Mesothelial cell of epicardium (in vitro differentiated cells): ENCODE results near the gene CST8. TPM values are rescaled to one million over a fixed set of nuclear protein-coding genes. Genes with fewer than 3 reads are reported as not detected.

Experiments used
- DNase-seq, 2 experiments: peaks; one replicate each; pipeline ENCODE4 v3.0.0; 2021; ENCODE audit warnings: low spot score in 2 of 2; ENCODE audit not compliant: unreplicated experiment in 2 of 2
- H3K27ac Mint-ChIP-seq: 2 replicates; pipeline ENCODE4 v1.8.0; 2021; ENCODE audit warnings: mixed read lengths
- H3K27me3 Mint-ChIP-seq: 2 replicates; pipeline ENCODE4 v1.8.0; 2021; ENCODE audit warnings: low read depth, mixed read lengths
- H3K36me3 Mint-ChIP-seq: 2 replicates; pipeline ENCODE4 v1.8.0; 2021; ENCODE audit warnings: mixed read lengths
- H3K4me1 Mint-ChIP-seq: 2 replicates; pipeline ENCODE4 v1.8.0; 2021; ENCODE audit warnings: mixed read lengths
- H3K4me3 Mint-ChIP-seq: 2 replicates; pipeline ENCODE4 v1.8.0; 2021; ENCODE audit warnings: mild to moderate bottlenecking, moderate library complexity, mixed read lengths
- H3K9me3 Mint-ChIP-seq: 2 replicates; pipeline ENCODE4 v1.8.0; 2021; ENCODE audit warnings: mixed read lengths
- total RNA-seq: library from RNA; stranded (reverse); gene quantifications from 3 replicates; pipeline ENCODE4 v1.2.1, GENCODE V29; 2021
- TF ChIP-seq, protein P1 (sequence below): fragments of 200-600 bp; sonication (generic); IDR thresholded peaks from one replicate; pipeline ENCODE4 v1.5.0; 2021; ENCODE audit warnings: antibody characterized with exemption; ENCODE audit not compliant: unreplicated experiment

The CST8 gene
- total RNA-seq, 1 donor from 2014 or later: not detected

DNA sequence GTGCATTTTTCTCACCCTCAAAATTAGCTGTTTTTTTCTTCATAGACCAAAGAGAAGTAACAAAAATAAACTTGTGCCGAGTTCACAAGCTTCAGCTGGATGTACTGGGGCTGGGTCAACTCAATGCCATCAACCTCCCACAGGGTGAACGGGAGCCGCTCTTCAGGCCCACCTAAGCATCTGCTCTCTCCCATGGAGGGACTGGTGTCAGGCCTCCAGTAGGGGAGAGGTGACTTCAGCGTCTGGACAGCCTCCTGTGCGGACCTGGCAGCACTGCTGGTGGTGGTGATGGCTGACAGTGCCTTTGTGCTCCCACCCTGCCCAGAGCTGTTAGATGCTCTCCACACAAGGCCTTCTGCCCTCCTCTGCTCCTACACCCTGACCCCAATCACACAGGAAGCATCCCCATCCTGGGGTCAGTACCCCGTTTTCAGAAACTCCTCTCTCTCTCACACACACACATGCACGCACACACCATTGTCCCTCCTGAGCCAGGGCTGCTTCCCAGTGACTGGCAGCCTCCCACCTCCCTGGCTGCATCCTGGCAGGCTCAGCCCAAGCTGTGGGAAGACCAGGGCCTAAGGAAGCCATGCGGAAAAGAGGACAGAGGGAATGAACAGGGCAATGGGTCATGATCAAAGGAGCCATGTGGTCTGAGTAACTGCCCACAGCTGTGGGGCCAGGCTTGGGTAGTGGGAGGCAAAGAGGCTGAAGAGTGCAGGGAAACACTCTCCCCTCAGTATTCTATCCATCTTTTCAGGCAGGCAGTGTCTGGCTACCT lies 17.7 kb downstream of the CST8 start:
- Mint-ChIP-seq H3K4me1 (no peaks in the 10 kb centered on the region), H3K27me3 (peaks cover 4% of the 10 kb centered on the region), H3K36me3 (no peaks in the 10 kb centered on the region), H3K4me3 (no peak overlapping the region), H3K9me3 (no peaks in the 10 kb centered on the region), H3K27ac (no peak overlapping the region)
- TF ChIP-seq, protein P1, sequence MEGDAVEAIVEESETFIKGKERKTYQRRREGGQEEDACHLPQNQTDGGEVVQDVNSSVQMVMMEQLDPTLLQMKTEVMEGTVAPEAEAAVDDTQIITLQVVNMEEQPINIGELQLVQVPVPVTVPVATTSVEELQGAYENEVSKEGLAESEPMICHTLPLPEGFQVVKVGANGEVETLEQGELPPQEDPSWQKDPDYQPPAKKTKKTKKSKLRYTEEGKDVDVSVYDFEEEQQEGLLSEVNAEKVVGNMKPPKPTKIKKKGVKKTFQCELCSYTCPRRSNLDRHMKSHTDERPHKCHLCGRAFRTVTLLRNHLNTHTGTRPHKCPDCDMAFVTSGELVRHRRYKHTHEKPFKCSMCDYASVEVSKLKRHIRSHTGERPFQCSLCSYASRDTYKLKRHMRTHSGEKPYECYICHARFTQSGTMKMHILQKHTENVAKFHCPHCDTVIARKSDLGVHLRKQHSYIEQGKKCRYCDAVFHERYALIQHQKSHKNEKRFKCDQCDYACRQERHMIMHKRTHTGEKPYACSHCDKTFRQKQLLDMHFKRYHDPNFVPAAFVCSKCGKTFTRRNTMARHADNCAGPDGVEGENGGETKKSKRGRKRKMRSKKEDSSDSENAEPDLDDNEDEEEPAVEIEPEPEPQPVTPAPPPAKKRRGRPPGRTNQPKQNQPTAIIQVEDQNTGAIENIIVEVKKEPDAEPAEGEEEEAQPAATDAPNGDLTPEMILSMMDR: no peak
- no peak for DNase-seq

DNA sequence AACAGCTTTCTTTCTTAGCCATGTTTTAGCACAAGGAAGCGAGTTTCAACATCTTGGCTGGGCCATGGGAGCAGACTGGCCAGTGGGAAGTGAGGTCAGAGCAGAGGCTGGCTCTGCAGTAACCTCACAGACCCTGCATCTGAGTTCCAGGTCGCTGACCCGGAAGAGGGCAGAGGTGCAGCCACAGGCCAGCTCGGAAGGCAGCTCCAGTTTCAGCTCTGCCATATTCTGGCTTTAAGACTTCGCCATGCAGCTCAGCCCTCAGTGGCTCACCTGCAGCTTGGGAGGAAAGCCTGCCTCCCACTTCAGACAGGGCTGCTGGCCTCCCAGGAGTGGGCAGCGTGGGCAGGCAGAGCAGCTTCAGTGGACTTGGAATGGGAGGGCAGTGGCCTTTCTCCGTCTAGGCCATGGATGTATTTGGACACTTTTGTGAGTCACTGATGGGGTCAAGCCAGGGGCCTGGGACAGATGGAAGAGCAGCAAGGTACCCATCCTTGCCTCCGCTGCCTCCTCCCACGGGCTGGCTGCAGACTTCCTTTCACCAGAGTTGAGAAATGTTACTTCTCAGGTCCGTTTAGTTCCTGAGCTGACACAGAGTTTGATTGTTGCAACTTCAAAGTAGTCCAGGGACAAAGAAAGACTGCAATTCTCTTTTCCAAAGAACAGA lies 18.5 kb downstream of the CST8 start:
- no peak overlapping the region for H3K27ac Mint-ChIP-seq
- H3K4me3 Mint-ChIP-seq: no peak overlapping the region
- peaks cover 4% of the 10 kb centered on the region for H3K27me3 Mint-ChIP-seq
- DNase-seq: no peak
- no peaks in the 10 kb centered on the region for H3K36me3 Mint-ChIP-seq
- no peaks in the 10 kb centered on the region for H3K4me1 Mint-ChIP-seq
- TF ChIP-seq, protein P1: no peak
- H3K9me3 Mint-ChIP-seq: no peaks in the 10 kb centered on the region

DNA sequence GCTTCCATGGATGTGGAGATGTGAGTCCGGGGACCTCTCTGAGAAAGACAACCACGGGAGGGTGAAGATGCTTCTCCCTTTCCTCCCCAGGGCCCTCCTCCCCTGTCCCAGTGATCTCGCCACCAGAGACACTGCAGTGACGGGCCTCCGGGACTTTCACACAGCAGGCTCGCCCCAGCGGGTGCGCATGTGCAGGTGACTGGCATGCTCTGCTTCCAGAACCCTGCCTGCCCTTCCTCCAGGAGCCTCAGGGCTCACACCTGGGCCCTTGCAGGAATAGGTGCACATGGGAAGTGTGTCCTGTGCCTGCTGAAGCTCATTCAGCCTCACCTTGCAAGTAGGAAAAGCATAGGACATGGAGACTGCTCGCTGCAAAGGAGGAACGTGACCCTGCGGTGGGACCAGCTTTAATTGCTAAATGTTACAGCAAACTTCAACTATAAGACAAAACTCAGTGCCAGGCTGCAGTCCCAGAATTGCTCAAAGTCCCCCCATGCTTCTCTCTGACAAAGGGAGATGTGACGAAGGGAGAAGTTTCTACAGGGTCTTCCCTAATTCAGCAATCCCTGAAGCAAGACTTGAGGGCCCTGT lies 19.2 kb downstream of the CST8 start:
- TF ChIP-seq, protein P1: no peak
- DNase-seq: no peak
- peaks cover 4% of the 10 kb centered on the region for H3K27me3 Mint-ChIP-seq
- H3K27ac Mint-ChIP-seq: no peak overlapping the region
- H3K4me1 Mint-ChIP-seq: no peaks in the 10 kb centered on the region
- H3K36me3 Mint-ChIP-seq: no peaks in the 10 kb centered on the region
- H3K9me3 Mint-ChIP-seq: no peaks in the 10 kb centered on the region
- H3K4me3 Mint-ChIP-seq: no peak overlapping the region

DNA sequence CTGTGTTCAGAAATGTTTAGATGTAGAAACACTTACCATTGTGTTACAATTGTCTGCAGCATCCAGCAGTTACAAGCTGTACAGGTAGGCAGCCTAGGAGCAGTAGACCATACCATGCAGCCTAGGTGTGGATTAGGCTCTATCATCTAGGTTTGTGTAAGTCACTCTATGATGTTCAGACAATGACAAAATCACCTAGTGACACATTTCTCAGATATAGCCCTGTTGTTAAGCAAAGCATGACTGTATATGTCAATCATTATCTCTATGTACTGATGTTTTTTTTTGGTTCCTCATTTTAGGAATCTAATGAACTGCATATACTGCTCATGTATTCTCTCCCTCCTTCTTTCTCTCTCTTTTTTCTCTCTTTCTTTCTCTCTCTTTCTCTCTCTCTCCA lies 22.2 kb downstream of the CST8 start:
- Mint-ChIP-seq H3K36me3 (no peaks in the 10 kb centered on the region), H3K9me3 (no peaks in the 10 kb centered on the region), H3K27me3 (no peaks in the 10 kb centered on the region), H3K4me3 (no peak overlapping the region), H3K27ac (no peak overlapping the region), H3K4me1 (no peaks in the 10 kb centered on the region)
- DNase-seq: no peak
- TF ChIP-seq, protein P1: no peak

DNA sequence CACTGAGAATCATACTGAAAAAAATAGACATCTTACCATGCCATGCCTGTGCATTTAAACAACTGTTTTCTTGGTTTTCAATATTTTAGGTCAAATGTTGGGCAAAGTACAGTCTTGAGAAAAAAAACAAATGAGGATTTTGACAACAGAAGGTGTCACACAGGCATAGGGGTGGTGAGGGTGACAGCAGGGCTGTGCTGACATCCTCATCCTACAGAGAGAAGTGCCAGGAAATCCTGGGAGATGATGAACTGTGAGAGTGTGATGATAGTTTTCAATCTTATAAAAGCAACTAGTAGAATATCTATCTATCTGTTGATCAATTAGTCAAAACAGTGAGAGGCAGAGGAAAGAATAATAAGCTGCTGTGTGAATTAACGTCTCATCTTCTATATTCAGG lies 23.9 kb downstream of the CST8 start:
- no peak overlapping the region for H3K27ac Mint-ChIP-seq
- no peak for DNase-seq
- TF ChIP-seq, protein P1: no peak
- H3K4me1 Mint-ChIP-seq: no peaks in the 10 kb centered on the region
- H3K9me3 Mint-ChIP-seq: no peaks in the 10 kb centered on the region
- H3K27me3 Mint-ChIP-seq: no peaks in the 10 kb centered on the region
- no peaks in the 10 kb centered on the region for H3K36me3 Mint-ChIP-seq
- H3K4me3 Mint-ChIP-seq: no peak overlapping the region
